Measurements from ENCODE around the gene PRORP. TPM values are rescaled to one million over a fixed set of nuclear protein-coding genes. Genes with fewer than 3 reads are reported as not detected.
A peak's percentile ranks its signal among the peaks of the same experiment; 100 is the strongest.

The PRORP gene
- total and polyA plus RNA-seq, 2 of the 13 experiments (the other 11 are each of a cell fraction or from before 2014, with no cell fraction given), result 48.9 to 88.7 TPM

DNA sequence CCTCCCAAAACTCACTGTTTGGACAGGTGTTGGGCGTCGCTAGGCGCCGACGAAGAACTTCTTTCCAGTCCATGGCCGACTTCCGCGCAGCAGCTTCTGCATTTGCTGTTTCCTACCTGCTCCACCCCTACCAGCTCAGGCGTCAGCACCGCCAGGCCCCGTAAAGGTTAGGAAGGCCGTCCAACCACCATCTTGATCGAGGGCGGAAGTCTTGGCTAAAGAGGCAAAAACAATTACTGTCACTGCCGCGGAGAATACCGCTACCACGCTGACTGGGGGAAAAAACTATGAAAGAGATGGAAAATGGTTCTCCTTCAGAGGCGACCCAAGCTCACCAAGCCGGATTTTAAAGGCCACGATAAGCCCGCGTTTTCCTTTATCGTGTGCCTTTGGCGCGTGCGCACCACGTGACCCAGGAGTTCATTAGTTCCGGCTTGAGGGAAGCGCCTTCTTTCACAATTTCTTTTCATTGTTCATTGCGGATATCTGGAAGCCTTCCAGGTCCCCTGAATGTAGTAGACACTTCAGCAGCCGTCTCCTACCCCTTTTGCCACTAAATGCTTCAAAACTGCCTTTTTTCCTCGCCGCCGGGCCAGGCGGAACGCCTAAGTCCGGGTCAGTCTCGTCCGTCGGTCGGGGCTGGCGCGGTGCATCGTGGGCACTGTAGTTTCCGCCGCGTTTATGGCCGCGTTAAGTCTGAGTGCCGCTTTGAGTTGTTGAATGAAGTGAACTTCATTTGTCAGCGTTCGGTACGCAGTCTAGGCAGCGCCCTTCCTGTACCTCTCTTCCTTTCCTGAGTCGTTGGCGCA lies at the start of gene PRORP, which contains the start of gene PPP2R3C (continued):
- TF ChIP-seq TOPORS (CRISPR knock-in tag; IDR thresholded peaks at IDR 0.05) (no peak; the same call in 1 of the 2 replicates), ZNF660 (CRISPR knock-in tag; IDR thresholded peaks at IDR 0.05; ENCODE audit: borderline replicate concordance, low read depth) (no peak; the same call in 1 of the 2 replicates), ZFP36L2 (CRISPR knock-in tag; IDR thresholded peaks at IDR 0.05) (peak; percentile 97), POLR2A (IDR thresholded peaks at IDR 0.05; ENCODE audit: insufficient read depth in 1 of 2, low read depth in 2 of 2, low read length in 2 of 2) (peak; percentile 90 to 96), SMARCE1 (IDR thresholded peaks at IDR 0.05; ENCODE audit: borderline replicate concordance) (no peak), REPIN1 (CRISPR knock-in tag; IDR thresholded peaks at IDR 0.05; ENCODE audit: borderline replicate concordance, low read depth) (peak; percentile 56), ZNF713 (CRISPR knock-in tag; IDR thresholded peaks at IDR 0.05) (peak; percentile 65), ZNF44 (CRISPR knock-in tag; IDR thresholded peaks at IDR 0.05) (0 out of 2 replicates have a peak, but pooled peaks have one; percentile 86), SMAD1 (CRISPR knock-in tag; IDR thresholded peaks at IDR 0.05; ENCODE audit: borderline replicate concordance, low read depth) (peak; percentile 82; the same call in 1 of the 2 replicates), WIZ (CRISPR knock-in tag; IDR thresholded peaks at IDR 0.05) (peak; percentile 97; the same call in 1 of the 2 replicates), ZNF343 (CRISPR knock-in tag; IDR thresholded peaks at IDR 0.05) (peak; percentile 99), RFX5 (IDR thresholded peaks at IDR 0.05; ENCODE audit: low read depth, low read length) (peak; percentile 42; the same call in 1 of the 2 replicates), ZNF577 (CRISPR knock-in tag; IDR thresholded peaks at IDR 0.05; ENCODE audit: borderline replicate concordance, low read depth) (0 out of 2 replicates have a peak, but pooled peaks have one; percentile 76), ZNF563 (CRISPR knock-in tag; IDR thresholded peaks at IDR 0.05) (peak; percentile 98), NCOA2 (CRISPR knock-in tag; IDR thresholded peaks at IDR 0.05) (peak; percentile 14; the same call in 1 of the 2 replicates), HDAC1 (CRISPR knock-in tag; IDR thresholded peaks at IDR 0.05) (peak; percentile 95), SMC3 (IDR thresholded peaks at IDR 0.05; ENCODE audit: low read length) (no peak; the same call in 1 of the 2 replicates), ZNF75D (CRISPR knock-in tag; IDR thresholded peaks at IDR 0.05; ENCODE audit: borderline replicate concordance) (no peak), HDAC2 (CRISPR knock-in tag; IDR thresholded peaks at IDR 0.05) (peak; percentile 74), YEATS2 (CRISPR knock-in tag; IDR thresholded peaks at IDR 0.05; ENCODE audit: borderline replicate concordance) (peak; percentile 89), REL (CRISPR knock-in tag; conservative IDR thresholded peaks at IDR 0.05) (peak; percentile 91; the same call in 1 of the 2 replicates), ZNF570 (CRISPR knock-in tag; IDR thresholded peaks at IDR 0.05; ENCODE audit: borderline replicate concordance) (peak; percentile 76; the same call in 1 of the 2 replicates), ZNF780A (CRISPR knock-in tag; IDR thresholded peaks at IDR 0.05) (0 out of 2 replicates have a peak, but pooled peaks have one; percentile 86), TBX2 (CRISPR knock-in tag; IDR thresholded peaks at IDR 0.05; ENCODE audit: borderline replicate concordance) (peak; percentile 90; the same call in 1 of the 2 replicates), ZNF83 (CRISPR knock-in tag; IDR thresholded peaks at IDR 0.05; ENCODE audit: borderline replicate concordance) (peak; percentile 95)
- TF ChIP-seq, protein P1, sequence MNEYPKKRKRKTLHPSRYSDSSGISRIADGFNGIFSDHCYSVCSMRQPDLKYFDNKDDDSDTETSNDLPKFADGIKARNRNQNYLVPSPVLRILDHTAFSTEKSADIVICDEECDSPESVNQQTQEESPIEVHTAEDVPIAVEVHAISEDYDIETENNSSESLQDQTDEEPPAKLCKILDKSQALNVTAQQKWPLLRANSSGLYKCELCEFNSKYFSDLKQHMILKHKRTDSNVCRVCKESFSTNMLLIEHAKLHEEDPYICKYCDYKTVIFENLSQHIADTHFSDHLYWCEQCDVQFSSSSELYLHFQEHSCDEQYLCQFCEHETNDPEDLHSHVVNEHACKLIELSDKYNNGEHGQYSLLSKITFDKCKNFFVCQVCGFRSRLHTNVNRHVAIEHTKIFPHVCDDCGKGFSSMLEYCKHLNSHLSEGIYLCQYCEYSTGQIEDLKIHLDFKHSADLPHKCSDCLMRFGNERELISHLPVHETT (CRISPR knock-in tag; conservative IDR thresholded peaks at IDR 0.05), result peak; percentile 71; the same call in 1 of the 2 replicates
- TF ChIP-seq, protein P2, sequence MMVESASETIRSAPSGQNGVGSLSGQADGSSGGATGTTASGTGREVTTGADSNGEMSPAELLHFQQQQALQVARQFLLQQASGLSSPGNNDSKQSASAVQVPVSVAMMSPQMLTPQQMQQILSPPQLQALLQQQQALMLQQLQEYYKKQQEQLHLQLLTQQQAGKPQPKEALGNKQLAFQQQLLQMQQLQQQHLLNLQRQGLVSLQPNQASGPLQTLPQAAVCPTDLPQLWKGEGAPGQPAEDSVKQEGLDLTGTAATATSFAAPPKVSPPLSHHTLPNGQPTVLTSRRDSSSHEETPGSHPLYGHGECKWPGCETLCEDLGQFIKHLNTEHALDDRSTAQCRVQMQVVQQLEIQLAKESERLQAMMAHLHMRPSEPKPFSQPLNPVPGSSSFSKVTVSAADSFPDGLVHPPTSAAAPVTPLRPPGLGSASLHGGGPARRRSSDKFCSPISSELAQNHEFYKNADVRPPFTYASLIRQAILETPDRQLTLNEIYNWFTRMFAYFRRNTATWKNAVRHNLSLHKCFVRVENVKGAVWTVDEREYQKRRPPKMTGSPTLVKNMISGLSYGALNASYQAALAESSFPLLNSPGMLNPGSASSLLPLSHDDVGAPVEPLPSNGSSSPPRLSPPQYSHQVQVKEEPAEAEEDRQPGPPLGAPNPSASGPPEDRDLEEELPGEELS (CRISPR knock-in tag; IDR thresholded peaks at IDR 0.05), result peak; percentile 76

Data from HepG2 (cell line).